HG02884 (cell line): ENCODE results near the gene DGAT2L6.
"Not testable (repeated sequence)": the region's sequence is repeated elsewhere in the genome, so short reads cannot be mapped to it uniquely, and the experiment has no call there.

Experiments used
- ATAC-seq: cut with Tn5 transposase; IDR thresholded peaks from one replicate; pipeline ENCODE4 v1.9.1; 2021; ENCODE audit warnings: mild to moderate bottlenecking, moderate library complexity; ENCODE audit not compliant: unreplicated experiment

Gene DGAT2L6

DNA sequence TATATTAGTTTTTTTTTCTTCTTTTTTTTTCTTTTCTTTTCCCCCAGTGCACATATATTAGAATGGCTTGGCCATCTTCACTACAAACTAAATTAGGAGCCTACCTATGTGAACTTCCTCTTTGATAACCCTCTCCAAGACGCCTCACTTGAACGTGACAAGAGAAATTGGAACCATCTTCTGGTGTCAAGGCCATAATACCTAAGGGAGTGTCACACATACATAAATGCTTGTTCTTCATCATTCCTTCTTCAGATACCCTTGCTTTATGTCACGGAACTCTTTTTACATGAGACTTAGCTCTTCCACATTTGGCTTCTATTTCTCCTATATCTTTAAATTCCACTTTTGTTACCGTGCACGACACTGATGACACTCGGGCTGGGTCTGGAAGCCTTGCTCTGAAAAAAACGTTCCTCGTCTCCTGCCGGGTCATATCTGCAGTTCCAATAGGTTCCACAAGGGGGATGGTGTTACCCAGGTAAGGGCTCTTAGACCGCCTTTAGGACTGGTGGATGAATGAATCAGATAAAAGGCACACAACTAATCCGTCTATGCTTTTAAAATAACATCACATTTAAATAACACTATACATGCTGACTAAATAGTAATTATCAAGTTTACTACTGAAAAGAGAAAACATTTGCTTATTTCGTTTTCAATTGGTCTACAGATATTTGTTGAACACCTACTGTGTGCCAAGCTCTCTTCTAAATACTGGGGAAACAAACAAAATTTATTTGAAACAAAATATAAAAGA lies 19.9 kb downstream of the DGAT2L6 start:
- peak; percentile 84 for ATAC-seq

DNA sequence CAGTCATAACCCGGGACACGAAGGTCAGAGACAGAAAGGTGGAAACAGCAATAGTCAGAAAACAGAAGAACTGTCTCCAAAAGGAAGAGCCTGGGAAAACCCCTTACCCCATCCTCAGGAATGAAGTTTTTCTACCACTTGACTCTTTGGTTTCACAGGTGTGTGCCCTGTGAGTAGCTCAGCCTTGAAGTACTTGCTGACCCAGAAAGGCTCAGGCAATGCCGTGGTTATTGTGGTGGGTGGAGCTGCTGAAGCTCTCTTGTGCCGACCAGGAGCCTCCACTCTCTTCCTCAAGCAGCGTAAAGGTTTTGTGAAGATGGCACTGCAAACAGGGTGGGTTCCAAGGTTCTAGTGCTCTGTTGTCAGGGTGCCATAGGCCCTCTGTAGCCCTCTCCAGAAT lies 24.4 kb downstream of the DGAT2L6 start:
- ATAC-seq = no peak

DNA sequence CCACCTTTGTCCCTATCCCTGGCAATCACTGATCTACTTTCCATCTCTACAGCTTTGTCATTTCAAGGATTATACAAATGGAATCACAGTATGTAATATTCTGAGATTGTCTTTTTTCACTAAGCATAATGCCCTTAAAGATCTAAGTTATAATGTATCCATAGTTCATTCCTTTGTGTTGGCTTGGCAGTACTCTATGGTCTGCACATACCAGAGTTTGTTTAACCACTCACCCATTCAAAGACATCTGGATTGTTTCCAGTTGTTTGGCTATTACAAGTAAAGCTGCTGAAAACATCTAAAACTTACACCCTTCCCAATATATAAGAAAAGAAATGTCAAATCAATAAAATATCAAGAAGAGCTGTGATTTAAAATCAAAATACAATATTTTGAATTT lies 31.2 kb downstream of the DGAT2L6 start:
- no peak for ATAC-seq

DNA sequence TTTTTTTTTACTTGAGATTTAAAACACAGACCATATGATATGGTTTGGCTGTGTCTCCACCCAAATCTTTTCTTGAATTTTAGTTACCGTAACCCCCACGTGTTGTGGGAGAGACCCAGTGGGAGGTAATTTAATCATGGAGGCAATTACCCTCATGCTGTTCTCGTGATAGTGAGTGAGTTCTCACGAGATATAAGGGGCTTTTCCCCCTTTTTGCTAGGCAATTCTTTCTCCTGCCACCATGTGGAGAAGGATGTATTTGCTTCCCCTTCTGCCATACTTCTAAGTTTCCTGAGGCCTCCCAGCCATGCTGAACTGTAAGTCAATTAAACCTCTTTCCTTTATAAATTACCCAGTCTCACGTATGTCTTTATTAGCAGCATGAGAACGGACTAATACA lies 32.3 kb downstream of the DGAT2L6 start:
- ATAC-seq = not testable (repeated sequence)

DNA sequence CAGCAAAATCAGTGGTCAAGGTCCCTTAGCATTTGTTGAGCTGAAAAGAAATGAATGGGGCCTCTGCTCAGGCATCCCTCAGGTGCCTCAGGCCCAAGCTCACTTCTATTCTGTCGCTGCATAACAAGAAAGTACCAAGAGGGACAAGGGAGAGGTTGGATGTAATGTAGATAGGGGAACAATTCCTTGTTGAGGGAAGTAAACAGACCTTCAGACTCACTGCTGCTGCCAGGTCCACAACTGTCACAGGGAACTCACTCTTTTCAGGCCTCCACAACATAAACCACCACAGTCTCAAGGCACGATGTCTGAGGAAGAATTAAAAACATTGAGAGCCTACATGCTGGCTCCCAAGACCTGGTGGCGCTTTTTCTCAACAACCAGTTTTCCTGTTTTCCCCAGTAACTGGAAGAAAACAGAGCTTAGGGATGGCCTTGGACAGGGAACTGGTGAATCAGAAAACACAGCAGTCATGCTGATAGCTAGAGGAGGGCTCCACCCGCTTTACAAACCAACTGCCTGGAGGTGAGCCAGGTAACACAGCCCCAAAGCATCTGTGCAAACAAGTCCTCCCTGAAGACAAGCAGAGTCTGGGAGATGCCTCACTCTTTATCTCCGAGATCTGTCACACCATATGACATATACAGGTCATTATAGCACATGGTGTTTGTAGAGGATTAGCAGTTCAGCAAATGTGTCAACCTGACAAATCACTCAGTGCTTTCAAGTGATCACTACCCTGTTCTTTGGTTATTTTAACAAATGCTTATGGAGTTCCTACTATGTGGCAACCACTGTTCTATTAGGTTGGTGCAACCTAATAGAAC lies 42.9 kb downstream of the DGAT2L6 start:
- no peak for ATAC-seq

DNA sequence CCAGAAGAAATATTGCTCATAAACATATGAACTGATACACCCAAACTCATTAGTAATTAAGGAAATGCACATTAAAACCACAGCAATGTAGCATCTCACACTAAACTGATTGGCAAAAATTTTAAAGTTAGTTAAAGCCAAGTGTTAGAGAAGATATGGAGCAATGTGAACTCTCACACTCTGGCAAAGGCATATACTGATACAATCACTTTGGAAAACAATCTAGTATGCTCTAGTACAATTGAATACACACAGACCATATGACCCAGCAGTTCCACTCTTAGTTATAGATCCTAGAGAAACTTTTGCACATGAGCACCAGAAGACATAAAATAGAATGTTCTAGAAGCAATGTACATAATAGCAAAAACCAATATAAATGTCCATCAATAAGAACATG lies 48.8 kb downstream of the DGAT2L6 start:
- ATAC-seq = no peak

DNA sequence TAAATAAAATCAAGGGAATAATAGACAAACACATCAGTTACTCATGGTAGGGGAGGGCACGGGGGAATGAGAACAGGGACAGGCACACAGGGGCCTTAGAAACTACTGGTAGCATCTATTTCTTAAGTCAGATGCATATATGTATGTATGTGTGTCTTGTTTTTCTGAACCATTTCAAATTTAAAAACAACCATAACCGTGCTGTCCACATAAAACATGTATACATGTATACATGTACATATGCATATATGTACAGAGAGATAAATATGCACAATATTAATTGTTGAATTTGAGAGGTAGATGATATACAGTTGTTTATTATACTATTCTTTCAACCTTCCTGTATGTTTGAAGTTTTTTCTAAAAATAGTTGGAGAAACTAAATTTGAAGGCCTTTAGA lies 49.4 kb downstream of the DGAT2L6 start:
- no peak for ATAC-seq

DNA sequence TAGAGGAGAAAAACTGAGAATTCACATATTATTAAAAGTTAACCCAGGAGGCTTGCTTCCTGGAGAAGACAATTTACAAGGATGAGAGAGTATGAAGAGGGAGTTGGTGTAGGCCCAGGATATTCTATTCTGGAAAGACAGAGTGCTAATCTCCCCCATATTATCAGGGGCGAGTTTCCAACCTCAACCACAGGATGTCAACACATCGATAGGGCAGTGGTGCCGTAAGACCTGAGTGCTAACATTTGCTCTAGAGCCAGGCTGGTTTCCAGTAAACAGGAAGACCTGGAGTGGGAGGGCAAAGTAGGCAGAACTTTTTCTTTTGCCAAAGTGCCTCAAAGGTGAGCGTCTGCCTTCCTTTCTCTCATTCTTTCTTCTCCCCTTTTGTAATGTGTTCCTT lies 54.4 kb downstream of the DGAT2L6 start:
- no peak for ATAC-seq

DNA sequence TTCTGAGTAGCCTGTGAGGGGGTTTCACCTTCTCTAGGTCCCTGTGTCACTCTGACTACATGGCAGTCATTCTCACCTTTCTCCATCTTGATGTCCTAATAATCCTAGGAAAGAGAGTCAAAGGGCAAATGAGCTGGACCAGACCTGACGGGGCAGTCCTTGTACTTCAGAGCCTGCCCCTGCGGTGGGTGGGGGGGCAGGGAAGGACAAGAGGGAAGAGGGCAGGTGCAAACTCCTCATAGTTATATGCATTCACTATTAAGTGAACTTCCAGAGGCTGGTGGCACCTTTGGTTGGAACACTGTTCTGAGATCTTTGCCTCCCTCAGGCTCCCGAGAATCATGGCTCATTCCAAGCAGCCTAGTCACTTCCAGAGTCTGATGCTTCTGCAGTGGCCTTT lies 57.1 kb downstream of the DGAT2L6 start, which contains the start of gene AWAT1:
TSS of gene AWAT1 (plus strand) at position 301 of the 400 bp plus-strand sequence. CDS start at position 342, 41 bp downstream.
- ATAC-seq = no peak

DNA sequence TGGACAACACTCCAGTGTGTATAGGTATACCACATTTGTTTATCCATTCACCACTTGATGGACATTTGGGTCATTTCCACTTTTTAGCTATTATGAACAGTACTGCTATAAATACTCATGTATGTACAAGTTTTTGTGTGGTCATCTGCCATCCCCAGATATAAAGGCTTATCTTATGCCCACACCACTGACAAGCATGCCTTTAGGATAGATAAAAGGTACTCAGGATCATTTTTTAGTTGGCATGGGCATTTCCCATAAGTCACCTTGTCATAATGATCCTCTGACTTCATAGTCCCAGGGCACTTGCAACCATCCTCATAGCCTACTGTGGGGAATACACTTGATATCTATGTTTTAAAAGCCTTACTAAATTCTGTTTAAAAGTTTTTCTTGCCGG lies 63.5 kb downstream of the DGAT2L6 start:
- no peak for ATAC-seq

DNA sequence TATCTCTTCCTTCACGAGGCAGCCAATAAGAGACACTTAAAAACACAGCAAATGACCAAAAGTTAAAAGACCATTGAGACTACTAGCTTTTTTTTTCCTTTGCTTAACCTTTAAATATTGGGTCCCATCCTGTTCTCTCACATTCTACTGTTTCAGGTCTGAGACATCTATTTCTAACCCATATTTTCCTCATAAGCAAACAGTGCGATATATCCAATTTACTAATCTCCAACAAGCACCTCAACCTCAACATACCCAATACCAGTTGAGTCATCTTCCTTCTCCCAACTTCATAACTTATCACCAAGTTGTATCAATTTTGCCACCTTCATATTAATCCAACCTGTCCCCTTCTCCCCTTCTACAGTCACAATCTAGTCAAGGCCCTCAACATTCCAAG lies 64.2 kb downstream of the DGAT2L6 start:
- ATAC-seq = no peak

DNA sequence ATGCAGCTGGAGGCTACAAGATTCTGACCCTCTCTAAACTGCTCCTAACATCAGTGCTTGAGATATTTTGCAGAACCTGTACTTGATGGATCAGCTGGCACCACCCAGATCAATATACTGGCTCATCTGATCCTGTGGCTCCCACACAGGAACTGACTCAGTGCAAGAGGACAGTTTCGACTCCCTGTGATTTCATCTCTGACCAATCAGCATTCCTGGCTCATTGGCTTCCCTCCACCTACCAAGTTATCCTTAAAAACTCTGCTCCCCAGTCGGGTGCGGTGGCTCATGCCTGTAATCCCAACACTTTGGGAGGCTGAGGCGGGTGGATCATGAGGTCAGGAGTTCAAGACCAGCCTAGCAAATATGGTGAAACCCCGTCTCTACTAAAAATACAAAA lies 66.3 kb downstream of the DGAT2L6 start:
- ATAC-seq = not testable (repeated sequence)

DNA sequence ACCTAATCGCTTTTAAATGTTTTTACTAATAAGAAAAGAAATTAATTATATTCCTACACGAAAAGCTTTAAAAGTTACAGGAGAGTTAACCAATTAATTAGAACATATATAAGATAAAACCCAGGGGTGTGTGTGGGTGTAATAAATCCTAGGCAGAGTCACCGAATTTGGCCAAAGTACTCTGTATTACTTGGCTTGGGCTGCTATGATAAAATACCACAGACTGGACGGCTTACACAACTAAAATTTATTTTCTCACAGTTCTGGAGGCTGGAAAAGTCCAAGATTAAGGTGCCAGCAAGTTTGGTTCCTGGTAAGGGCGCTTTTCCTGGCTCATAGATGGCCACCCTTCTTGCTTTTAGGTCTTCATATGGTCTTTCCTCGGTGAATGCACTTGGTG lies 67.6 kb downstream of the DGAT2L6 start:
- ATAC-seq = no peak

DNA sequence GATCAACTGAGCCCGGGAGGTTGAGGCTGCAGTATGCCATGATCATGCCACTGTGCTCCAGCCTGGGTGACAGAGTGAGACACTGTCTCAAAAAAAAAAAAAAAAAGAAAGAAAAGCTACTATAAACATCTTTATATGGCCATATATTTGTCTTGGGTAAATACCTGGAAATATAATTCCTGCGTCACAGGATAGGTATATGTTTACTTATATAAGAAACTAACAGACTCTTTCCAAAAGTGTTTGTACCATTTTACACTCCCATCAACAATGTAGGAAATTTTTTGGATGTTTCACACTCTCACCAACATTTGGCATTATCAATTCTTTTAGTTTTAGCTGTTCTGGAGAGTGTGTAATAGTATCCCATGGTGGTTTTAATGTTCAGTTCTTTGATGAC lies 70.0 kb downstream of the DGAT2L6 start:
- no peak for ATAC-seq

DNA sequence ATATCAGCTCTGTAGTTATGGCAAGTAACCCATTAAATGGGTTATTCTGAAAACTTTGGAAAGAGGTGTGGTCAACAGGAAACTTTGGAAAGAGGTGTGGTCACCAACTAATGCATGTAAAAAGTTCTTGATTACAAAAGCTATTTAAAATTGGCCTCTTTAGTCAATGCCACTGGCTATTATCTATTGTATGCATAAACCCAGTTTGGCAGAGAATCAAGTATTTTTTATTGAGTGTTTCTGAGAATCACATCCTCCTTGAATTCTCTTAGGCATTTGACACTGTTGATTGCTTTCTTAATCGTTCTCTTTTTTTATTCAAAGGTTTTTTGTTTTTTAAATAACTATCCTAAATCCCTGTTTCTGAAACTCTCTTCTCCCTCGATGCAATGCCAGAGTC lies 75.2 kb downstream of the DGAT2L6 start:
- ATAC-seq = no peak

DNA sequence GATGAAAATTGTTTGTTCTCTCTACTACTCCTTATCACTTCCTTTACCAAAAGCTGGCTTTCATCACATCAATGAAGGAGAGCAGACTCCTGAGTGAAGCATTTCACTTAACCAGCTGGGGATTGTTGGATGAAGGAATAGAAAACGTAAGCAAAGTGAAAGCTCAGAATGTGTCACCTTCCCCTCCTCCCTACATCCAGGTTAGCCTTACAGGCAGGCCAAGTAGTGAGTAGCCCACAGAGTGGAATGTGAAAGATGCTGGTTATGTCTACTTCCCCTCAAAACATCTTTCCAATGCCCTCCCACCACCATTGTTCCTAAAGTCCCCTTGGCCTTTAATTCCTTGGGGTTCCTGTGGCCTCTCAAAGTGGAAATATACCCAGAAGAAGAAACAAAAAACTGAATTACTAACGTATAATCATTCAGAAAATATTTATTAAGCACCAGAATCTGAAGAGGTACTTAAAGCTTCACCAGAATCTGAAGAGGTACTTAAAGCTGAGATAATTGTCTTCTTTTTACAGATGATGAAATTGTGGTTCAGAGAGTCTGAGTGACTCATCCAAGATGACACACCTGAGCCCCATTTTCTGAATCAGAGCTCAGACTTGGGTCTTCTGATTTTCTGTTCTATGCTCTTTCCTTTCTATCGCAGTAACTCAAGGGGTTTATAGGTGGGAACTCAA lies 76.2 kb downstream of the DGAT2L6 start:
- ATAC-seq = no peak

DNA sequence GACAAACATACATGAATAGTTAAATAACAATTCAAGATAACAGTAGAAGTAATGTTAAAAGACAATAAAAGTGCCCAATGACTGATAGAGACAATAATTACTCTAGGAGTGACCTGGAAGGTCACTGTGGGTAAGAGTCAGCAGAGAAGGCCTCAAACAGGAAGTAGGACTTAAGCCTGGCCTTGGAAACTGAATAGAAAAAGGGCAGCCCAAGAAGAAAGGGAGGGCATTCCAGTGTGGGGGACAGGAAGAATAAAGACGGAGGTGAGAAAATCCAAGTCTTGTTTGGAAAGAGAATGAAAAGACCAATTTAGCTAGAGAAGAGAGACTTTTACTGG lies 76.7 kb downstream of the DGAT2L6 start:
- ATAC-seq = no peak

DNA sequence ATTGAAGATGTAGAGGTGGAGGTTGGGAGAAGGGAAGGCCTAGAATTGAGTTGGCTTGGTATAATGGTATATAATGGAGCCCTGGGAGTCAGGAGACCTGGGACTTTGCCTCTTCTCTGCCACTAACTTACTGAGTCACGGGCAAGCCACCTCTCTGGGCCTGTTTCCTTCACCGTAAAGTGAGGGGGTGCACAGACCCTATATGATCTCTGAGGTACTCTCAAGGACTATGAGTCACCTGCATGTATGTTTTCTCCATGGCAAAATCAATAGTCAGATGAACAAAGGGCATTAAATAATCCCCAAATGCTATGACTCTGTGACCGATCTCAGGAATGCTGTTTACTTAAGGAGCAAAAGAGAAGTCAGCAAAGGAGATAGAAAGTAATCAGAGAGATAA lies 77.6 kb downstream of the DGAT2L6 start:
- no peak for ATAC-seq
